WTC11 (cell line): ENCODE data around the gene GTPBP3. TPM values are rescaled to one million over a fixed set of nuclear protein-coding genes. Genes with fewer than 3 reads are reported as not detected.

Experiments
- ATAC-seq: fragments of 200-7000 bp; cut with Tn5 transposase; 2 replicates; pipeline ENCODE4 v1.10.0; 2021; ENCODE audit warnings: mild to moderate bottlenecking, moderate library complexity
- CTCF ChIA-PET: fragments of 300-600 bp; sonication (Branson Sonifier 250); formaldehyde crosslinking; loops from one replicate; lab custom pipeline; 2021; ENCODE audit warnings: antibody characterized with exemption; lab: Charles Lee
- POLR2A ChIA-PET: fragments of 350-600 bp; sonication (Branson Sonifier 250); formaldehyde crosslinking; loops from one replicate; lab custom pipeline; 2021; ENCODE audit warnings: antibody characterized with exemption; lab: Charles Lee
- DNase-seq: peaks from one replicate; pipeline ENCODE4 v3.0.0; 2021; ENCODE audit warnings: low spot score
- H3K27ac Mint-ChIP-seq: 2 replicates; pipeline ENCODE4 v1.8.0; 2021; ENCODE audit warnings: mixed read lengths
- H3K27me3 Mint-ChIP-seq: 2 replicates; pipeline ENCODE4 v1.8.0; 2021; ENCODE audit warnings: low read depth, mild to moderate bottlenecking, moderate library complexity, mixed read lengths
- H3K36me3 Mint-ChIP-seq: 2 replicates; pipeline ENCODE4 v1.8.0; 2021; ENCODE audit warnings: mixed read lengths
- H3K4me1 Mint-ChIP-seq: 2 replicates; pipeline ENCODE4 v1.8.0; 2022; ENCODE audit warnings: mixed read lengths
- H3K4me3 Mint-ChIP-seq: 2 replicates; pipeline ENCODE4 v1.8.0; 2021; ENCODE audit warnings: mild to moderate bottlenecking, moderate library complexity, mixed read lengths
- H3K9me3 Mint-ChIP-seq: 2 replicates; pipeline ENCODE4 v1.8.0; 2021; ENCODE audit warnings: mixed read lengths
- ATF2 ChIP-seq: sonication (generic); formaldehyde crosslinking; IDR thresholded peaks from 2 replicates; pipeline ENCODE4 v1.8.1; 2022; ENCODE audit warnings: low read depth, missing genetic modification reagents, borderline replicate concordance
- ATF3 ChIP-seq: sonication (generic); formaldehyde crosslinking; conservative IDR thresholded peaks from 2 replicates; pipeline ENCODE4 v1.8.1; 2022; ENCODE audit warnings: mild to moderate bottlenecking, missing genetic modification reagents
- CBFB ChIP-seq: sonication (generic); formaldehyde crosslinking; IDR thresholded peaks from 2 replicates; pipeline ENCODE4 v1.8.1; 2022; ENCODE audit warnings: mild to moderate bottlenecking, low read depth, missing genetic modification reagents
- CDX4 ChIP-seq: fragments of 250-450 bp; sonication (Bioruptor Pico); IDR thresholded peaks from 2 replicates; pipeline ENCODE4 v1.9.0; 2021; ENCODE audit warnings: moderate library complexity, mild to moderate bottlenecking, inconsistent platforms, borderline replicate concordance
- CREB1 ChIP-seq: sonication (generic); formaldehyde crosslinking; IDR thresholded peaks from 2 replicates; pipeline ENCODE4 v1.8.0; 2023; ENCODE audit warnings: mild to moderate bottlenecking, missing genetic modification reagents
- E2F4 ChIP-seq: sonication (generic); formaldehyde crosslinking; IDR thresholded peaks from 2 replicates; pipeline ENCODE4 v1.8.1; 2022; ENCODE audit warnings: low read depth, mild to moderate bottlenecking, moderate library complexity, missing genetic modification reagents, borderline replicate concordance
- FOXJ3 ChIP-seq: sonication (generic); formaldehyde crosslinking; IDR thresholded peaks from 2 replicates; pipeline ENCODE4 v1.9.0; 2021; ENCODE audit warnings: missing genetic modification reagents, mild to moderate bottlenecking, borderline replicate concordance
- JUN ChIP-seq: sonication (generic); formaldehyde crosslinking; IDR thresholded peaks from 2 replicates; pipeline ENCODE4 v1.8.0; 2023; ENCODE audit warnings: mild to moderate bottlenecking, missing genetic modification reagents
- KAT7 ChIP-seq: sonication (generic); formaldehyde crosslinking; IDR thresholded peaks from 2 replicates; pipeline ENCODE4 v1.8.1; 2023; ENCODE audit warnings: missing genetic modification reagents, mild to moderate bottlenecking, borderline replicate concordance
- MAX ChIP-seq: sonication (generic); formaldehyde crosslinking; IDR thresholded peaks from 2 replicates; pipeline ENCODE4 v1.8.0; 2022; ENCODE audit warnings: mild to moderate bottlenecking, missing genetic modification reagents
- NFYB ChIP-seq: sonication (generic); formaldehyde crosslinking; conservative IDR thresholded peaks from 2 replicates; pipeline ENCODE4 v1.8.0; 2022; ENCODE audit warnings: low read depth, missing genetic modification reagents
- PRRX2 ChIP-seq: fragments of 250-450 bp; sonication (Bioruptor Pico); IDR thresholded peaks from 2 replicates; pipeline ENCODE4 v1.8.0; 2021; ENCODE audit warnings: mild to moderate bottlenecking
- RORB ChIP-seq: fragments of 250-450 bp; sonication (Bioruptor Pico); IDR thresholded peaks from 2 replicates; pipeline ENCODE4 v1.9.0; 2021; ENCODE audit warnings: mild to moderate bottlenecking
- USF1 ChIP-seq: sonication (generic); formaldehyde crosslinking; IDR thresholded peaks from 2 replicates; pipeline ENCODE4 v1.8.0; 2022; ENCODE audit warnings: mild to moderate bottlenecking, missing genetic modification reagents
- ZNF423 ChIP-seq: fragments of 250-450 bp; sonication (Bioruptor Pico); IDR thresholded peaks from 2 replicates; pipeline ENCODE4 v2.1.2; 2022; ENCODE audit warnings: mild to moderate bottlenecking, moderate library complexity
- ZNF425 ChIP-seq: fragments of 250-450 bp; sonication (Bioruptor Pico); conservative IDR thresholded peaks from 2 replicates; pipeline ENCODE4 v1.9.0; 2021; ENCODE audit warnings: mild to moderate bottlenecking
- total RNA-seq: library from RNA; stranded (reverse); gene quantifications from 3 replicates; pipeline ENCODE4 v1.2.3, GENCODE V29; 2021

The GTPBP3 gene
- total RNA-seq, 1 experiment from 2014 or later = 93.0 TPM

GRCh38 chr19:17312189-17313113, 24.9 kb upstream of the GTPBP3 start:
- no peak for DNase-seq
- TF ChIP-seq MAX = no peak
- no peak for TF ChIP-seq USF1
- TF ChIP-seq E2F4 (CRISPR knock-in tag) = no peak
- no peak for TF ChIP-seq RORB (CRISPR knock-in tag)
- no peak for TF ChIP-seq ATF3 (CRISPR knock-in tag)
- no peak for TF ChIP-seq KAT7 (CRISPR knock-in tag)
- no peak for TF ChIP-seq CBFB (CRISPR knock-in tag)
- TF ChIP-seq ZNF425 (CRISPR knock-in tag) = no peak
- TF ChIP-seq FOXJ3 (CRISPR knock-in tag) = no peak
- TF ChIP-seq NFYB (CRISPR knock-in tag) = no peak
- CTCF ChIA-PET = interaction anchor here (0.6 to 1.2 kb wide), 3 partner anchors 15 to 131 kb away, joined by 3 to 4 read pairs (median 4); no protein-coding TSS in a partner anchor
- Mint-ChIP-seq H3K9me3 (no peaks in the 10 kb centered on the region), H3K27me3 (no peaks in the 10 kb centered on the region), H3K4me1 (peaks cover 20% of the 10 kb centered on the region), H3K4me3 (no peak overlapping the region), H3K27ac (no peak overlapping the region), H3K36me3 (peaks cover 27% of the 10 kb centered on the region)
- no peak for ATAC-seq
- POLR2A ChIA-PET = interaction anchor here (0.7 kb wide), 1 partner anchor 18 kb away, joined by 3 read pairs; no protein-coding TSS in a partner anchor

- Mint-ChIP-seq H3K9me3 (no peaks in the 10 kb centered on the region), H3K4me3 (no peak overlapping the region), H3K27me3 (no peaks in the 10 kb centered on the region), H3K36me3 (peaks cover 27% of the 10 kb centered on the region), H3K27ac (no peak overlapping the region), H3K4me1 (peaks cover 12% of the 10 kb centered on the region)
- ATAC-seq (no peak), DNase-seq (no peak)
- ChIA-PET CTCF (no interaction called here), POLR2A (interaction anchor here (0.7 kb wide), 1 partner anchor 49 kb away, joined by 6 read pairs; no protein-coding TSS in a partner anchor)
- no peak for TF ChIP-seq ATF2
- TF ChIP-seq CREB1 (CRISPR knock-in tag) = no peak
Observed at GRCh38 chr19:17314007-17314593, 23.3 kb upstream of the GTPBP3 start.

GRCh38 chr19:17318966-17319365, 18.4 kb upstream of the GTPBP3 start:
- peaks cover 39% of the 10 kb centered on the region for H3K36me3 Mint-ChIP-seq
- H3K9me3 Mint-ChIP-seq = no peaks in the 10 kb centered on the region
- DNase-seq = no peak
- CTCF ChIA-PET = interaction anchor here (2.2 kb wide), 1 partner anchor 9 kb away, joined by 6 read pairs; no protein-coding TSS in a partner anchor
- peaks cover 6% of the 10 kb centered on the region; the same call in 1 of the 2 replicates for H3K4me1 Mint-ChIP-seq
- POLR2A ChIA-PET = no interaction called here
- ATAC-seq = no peak
- H3K4me3 Mint-ChIP-seq = no peak overlapping the region
- no peak overlapping the region for H3K27ac Mint-ChIP-seq
- H3K27me3 Mint-ChIP-seq = no peaks in the 10 kb centered on the region
- TF ChIP-seq CDX4 (no peak), ZNF423 (CRISPR knock-in tag) (no peak), JUN (CRISPR knock-in tag) (no peak), PRRX2 (CRISPR knock-in tag) (no peak)
